Endothelial cell of umbilical vein (primary cell): ENCODE data around the gene RFXANK.

Experiments used
- EZH2 ChIP-seq: IDR thresholded peaks from 2 replicates; pipeline ENCODE4 v1.6.1; 2012; ENCODE audit warnings: borderline replicate concordance, low read depth, mild to moderate bottlenecking, moderate library complexity, low read length, inconsistent platforms; ENCODE audit not compliant: severe bottlenecking
- FOS ChIP-seq: IDR thresholded peaks from 2 replicates; pipeline ENCODE4 v1.6.1; 2011; ENCODE audit warnings: mild to moderate bottlenecking, low read length, moderate library complexity, borderline replicate concordance; ENCODE audit not compliant: insufficient read depth
- GATA2 ChIP-seq: IDR thresholded peaks from 2 replicates; pipeline ENCODE4 v1.7.0; 2011; ENCODE audit warnings: low read depth, mild to moderate bottlenecking, moderate library complexity, mixed read lengths, low read length; ENCODE audit not compliant: insufficient read length, insufficient read depth
- JUN ChIP-seq: IDR thresholded peaks from 2 replicates; pipeline ENCODE4 v1.6.1; 2011; ENCODE audit warnings: borderline replicate concordance, low read depth; ENCODE audit not compliant: insufficient read length, insufficient read depth
- MAX ChIP-seq: IDR thresholded peaks from 2 replicates; pipeline ENCODE4 v1.6.1; 2011; ENCODE audit not compliant: insufficient read depth, insufficient read length
- MYC ChIP-seq: IDR thresholded peaks from one replicate; pipeline ENCODE4 v1.6.1; 2011; ENCODE audit warnings: mild to moderate bottlenecking, low read depth, low read length
- POLR2A ChIP-seq: IDR thresholded peaks from 2 replicates; pipeline ENCODE4 v1.6.1; 2012; ENCODE audit warnings: low read depth, mild to moderate bottlenecking, control low read depth, low read length
- POLR2AphosphoS5 ChIP-seq: IDR thresholded peaks from 2 replicates; pipeline ENCODE4 v1.6.1; 2012; ENCODE audit warnings: low read depth, mild to moderate bottlenecking, control low read depth, low read length, moderate library complexity; ENCODE audit not compliant: insufficient read depth
- TF ChIP-seq, protein P1 (sequence below), 2 donors: IDR thresholded peaks; 1 replicate in 1 of 2; 2 replicates in 1 of 2; pipeline ENCODE4 v1.5.1; 2011; ENCODE audit warnings: low read length in 2 of 2, mild to moderate bottlenecking in 2 of 2, moderate library complexity in 2 of 2, control low read depth in 1 of 2, inconsistent platforms in 1 of 2, low read depth in 1 of 2; ENCODE audit not compliant: insufficient read depth in 1 of 2; ENCODE audit errors: extremely low read depth in 1 of 2

DNA sequence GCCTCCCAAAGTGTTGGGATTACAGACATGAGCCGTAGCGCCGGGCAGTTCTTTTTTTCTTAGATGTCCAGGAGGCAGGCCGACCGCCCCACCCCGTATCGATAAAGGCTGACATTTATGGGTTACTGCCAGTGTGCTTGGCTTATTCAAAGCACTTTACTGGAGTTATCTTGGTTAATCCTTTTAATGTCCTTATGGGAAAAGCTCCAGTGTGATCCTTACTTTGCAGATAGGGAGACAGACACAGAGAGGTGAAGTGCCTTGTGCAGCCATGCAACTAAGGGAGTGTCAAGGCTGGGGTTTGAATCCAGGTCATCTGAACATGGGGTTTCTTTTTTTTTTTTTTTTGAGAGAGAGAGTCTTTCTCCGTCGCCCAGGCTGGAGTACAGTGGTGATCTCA is 38.9 kb downstream of the RFXANK start:
- TF ChIP-seq, protein P1, sequence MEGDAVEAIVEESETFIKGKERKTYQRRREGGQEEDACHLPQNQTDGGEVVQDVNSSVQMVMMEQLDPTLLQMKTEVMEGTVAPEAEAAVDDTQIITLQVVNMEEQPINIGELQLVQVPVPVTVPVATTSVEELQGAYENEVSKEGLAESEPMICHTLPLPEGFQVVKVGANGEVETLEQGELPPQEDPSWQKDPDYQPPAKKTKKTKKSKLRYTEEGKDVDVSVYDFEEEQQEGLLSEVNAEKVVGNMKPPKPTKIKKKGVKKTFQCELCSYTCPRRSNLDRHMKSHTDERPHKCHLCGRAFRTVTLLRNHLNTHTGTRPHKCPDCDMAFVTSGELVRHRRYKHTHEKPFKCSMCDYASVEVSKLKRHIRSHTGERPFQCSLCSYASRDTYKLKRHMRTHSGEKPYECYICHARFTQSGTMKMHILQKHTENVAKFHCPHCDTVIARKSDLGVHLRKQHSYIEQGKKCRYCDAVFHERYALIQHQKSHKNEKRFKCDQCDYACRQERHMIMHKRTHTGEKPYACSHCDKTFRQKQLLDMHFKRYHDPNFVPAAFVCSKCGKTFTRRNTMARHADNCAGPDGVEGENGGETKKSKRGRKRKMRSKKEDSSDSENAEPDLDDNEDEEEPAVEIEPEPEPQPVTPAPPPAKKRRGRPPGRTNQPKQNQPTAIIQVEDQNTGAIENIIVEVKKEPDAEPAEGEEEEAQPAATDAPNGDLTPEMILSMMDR (IDR thresholded peaks at IDR 0.05; ENCODE audit: extremely low read depth in 1 of 2, insufficient read depth in 1 of 2, low read depth in 1 of 2, low read length in 2 of 2) = no peak
- TF ChIP-seq POLR2AphosphoS5 = no peak
- no peak for TF ChIP-seq POLR2A
- no peak for TF ChIP-seq GATA2
- no peak for TF ChIP-seq MYC
- no peak for TF ChIP-seq EZH2
- no peak for TF ChIP-seq FOS
- TF ChIP-seq MAX = no peak
- TF ChIP-seq JUN = no peak
